ENCODE data around the gene YAP1. TPM values are rescaled to one million over a fixed set of nuclear protein-coding genes. Genes with fewer than 3 reads are reported as not detected.

The YAP1 gene
- total and polyA plus RNA-seq, 2 donors (not counting 1 experiment from before 2014, with no cell fraction given), result 116 to 169 TPM

GRCh38 chr11:102142333-102142732, 32.1 kb downstream of the YAP1 start:
- Histone ChIP-seq H3K27me3 (ENCODE audit: control insufficient read depth, insufficient read depth, low read length) (no peaks in the 10 kb centered on the region), H2AFZ (ENCODE audit: low read length) (no peak overlapping the region), H3K36me3 (ENCODE audit: control insufficient read depth, insufficient read depth, low read length) (no peaks in the 10 kb centered on the region), H3K4me3 (replicated peaks in 1 of 4; ENCODE audit: control extremely low read depth in 1 of 4, insufficient read depth in 1 of 4, low read depth in 3 of 4, low read length in 4 of 4) (no peak overlapping the region), H3K9ac (ENCODE audit: insufficient read depth, low read length) (no peak overlapping the region), H3K4me2 (ENCODE audit: extremely low read depth, insufficient read depth, low read length) (peak overlapping the region; percentile 58), H3K27ac (ENCODE audit: insufficient read depth, low read length) (peak overlapping the region; percentile 7), H4K20me1 (ENCODE audit: control insufficient read depth, extremely low read depth, insufficient read depth, low read length) (no peaks in the 10 kb centered on the region), H3K9me3 (ENCODE audit: control insufficient read depth, insufficient read depth, low read depth, low read length) (no peaks in the 10 kb centered on the region), H3K79me2 (ENCODE audit: control insufficient read depth, insufficient read depth, low read length) (peaks cover 90% of the 10 kb centered on the region), H3K4me1 (ENCODE audit: control insufficient read depth, extremely low read depth, insufficient read depth, low read length) (peaks cover 21% of the 10 kb centered on the region)
- DNase-seq (ENCODE audit: low read depth in 2 of 2), result peak; percentile 27 to 56
- no peak for TF ChIP-seq EZH2 (IDR thresholded peaks at IDR 0.05; ENCODE audit: low read length, missing control alignments)
- no peak for TF ChIP-seq CTCF (conservative IDR thresholded peaks at IDR 0.05 in 1 of 2, IDR thresholded peaks at IDR 0.05 in 1 of 2; ENCODE audit: low read depth in 1 of 2, low read length in 2 of 2)

- Histone ChIP-seq H3K9me3 (ENCODE audit: control insufficient read depth, insufficient read depth, low read depth, low read length) (no peaks in the 10 kb centered on the region), H3K79me2 (ENCODE audit: control insufficient read depth, insufficient read depth, low read length) (peaks cover 96% of the 10 kb centered on the region), H2AFZ (ENCODE audit: low read length) (no peak overlapping the region), H4K20me1 (ENCODE audit: control insufficient read depth, extremely low read depth, insufficient read depth, low read length) (no peaks in the 10 kb centered on the region), H3K27ac (ENCODE audit: insufficient read depth, low read length) (no peak overlapping the region), H3K4me1 (ENCODE audit: control insufficient read depth, extremely low read depth, insufficient read depth, low read length) (peaks cover 17% of the 10 kb centered on the region), H3K4me3 (replicated peaks in 1 of 4; ENCODE audit: control extremely low read depth in 1 of 4, insufficient read depth in 1 of 4, low read depth in 3 of 4, low read length in 4 of 4) (no peak overlapping the region), H3K36me3 (ENCODE audit: control insufficient read depth, insufficient read depth, low read length) (no peaks in the 10 kb centered on the region), H3K4me2 (ENCODE audit: extremely low read depth, insufficient read depth, low read length) (no peak overlapping the region), H3K9ac (ENCODE audit: insufficient read depth, low read length) (no peak overlapping the region), H3K27me3 (ENCODE audit: control insufficient read depth, insufficient read depth, low read length) (no peaks in the 10 kb centered on the region)
- DNase-seq (ENCODE audit: low read depth in 2 of 2), result no peak
- no peak for TF ChIP-seq EZH2 (IDR thresholded peaks at IDR 0.05; ENCODE audit: low read length, missing control alignments)
- TF ChIP-seq CTCF (conservative IDR thresholded peaks at IDR 0.05 in 1 of 2, IDR thresholded peaks at IDR 0.05 in 1 of 2; ENCODE audit: low read depth in 1 of 2, low read length in 2 of 2), result no peak
Observed at GRCh38 chr11:102143867-102144266, 33.6 kb downstream of the YAP1 start.

- peak overlapping the region; percentile 61 for H3K4me2 ChIP-seq (ENCODE audit: extremely low read depth, insufficient read depth, low read length)
- no peak for TF ChIP-seq EZH2 (IDR thresholded peaks at IDR 0.05; ENCODE audit: low read length, missing control alignments)
- TF ChIP-seq CTCF (conservative IDR thresholded peaks at IDR 0.05 in 1 of 2, IDR thresholded peaks at IDR 0.05 in 1 of 2; ENCODE audit: low read depth in 1 of 2, low read length in 2 of 2), result no peak
- DNase-seq (ENCODE audit: low read depth in 2 of 2), result peak; percentile 46 to 93
- peak overlapping the region; percentile 55 for H3K27ac ChIP-seq (ENCODE audit: insufficient read depth, low read length)
- no peaks in the 10 kb centered on the region for H3K36me3 ChIP-seq (ENCODE audit: control insufficient read depth, insufficient read depth, low read length)
- H3K9ac ChIP-seq (ENCODE audit: insufficient read depth, low read length), result no peak overlapping the region
- peaks cover 12% of the 10 kb centered on the region for H3K4me1 ChIP-seq (ENCODE audit: control insufficient read depth, extremely low read depth, insufficient read depth, low read length)
- no peaks in the 10 kb centered on the region for H3K9me3 ChIP-seq (ENCODE audit: control insufficient read depth, insufficient read depth, low read depth, low read length)
- peaks cover 98% of the 10 kb centered on the region for H3K79me2 ChIP-seq (ENCODE audit: control insufficient read depth, insufficient read depth, low read length)
- H3K27me3 ChIP-seq (ENCODE audit: control insufficient read depth, insufficient read depth, low read length), result no peaks in the 10 kb centered on the region
- no peaks in the 10 kb centered on the region for H4K20me1 ChIP-seq (ENCODE audit: control insufficient read depth, extremely low read depth, insufficient read depth, low read length)
- peak overlapping the region in 1 of 4 experiments; percentile 18 for H3K4me3 ChIP-seq (replicated peaks in 1 of 4; ENCODE audit: control extremely low read depth in 1 of 4, insufficient read depth in 1 of 4, low read depth in 3 of 4, low read length in 4 of 4)
- no peak overlapping the region for H2AFZ ChIP-seq (ENCODE audit: low read length)
Observed at GRCh38 chr11:102144357-102145355, 34.4 kb downstream of the YAP1 start.
